GM19328 (cell line): ENCODE measurements around the gene ZNF574.
"Not testable (repeated sequence)": the region's sequence is repeated elsewhere in the genome, so short reads cannot be mapped to it uniquely, and the experiment has no call there.

Experiments
- ATAC-seq: cut with Tn5 transposase; IDR thresholded peaks from one replicate; pipeline ENCODE4 v1.9.1; 2021; ENCODE audit warnings: mild to moderate bottlenecking, moderate library complexity; ENCODE audit not compliant: unreplicated experiment

ZNF574 gene

DNA sequence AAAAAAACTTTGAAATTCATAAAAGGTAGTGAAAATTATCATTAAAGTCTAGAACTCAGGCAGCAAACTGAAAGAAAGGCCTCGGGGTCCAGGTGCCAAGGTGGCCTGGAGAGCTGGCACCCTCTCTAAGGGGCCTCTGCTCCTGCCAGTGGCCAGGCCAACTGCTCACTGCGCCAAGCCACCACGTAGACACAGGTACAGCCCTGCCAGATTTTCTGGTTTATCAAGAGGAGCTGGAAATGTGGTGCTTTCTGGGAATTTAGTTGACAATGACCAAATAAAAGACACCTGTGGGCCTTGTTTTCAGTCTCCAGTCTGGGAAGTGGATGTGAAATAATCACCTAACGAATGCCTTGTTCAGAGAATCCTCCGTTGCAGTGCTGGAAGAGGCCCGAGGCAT, 22.8 kb downstream of the ZNF574 start:
- no peak for ATAC-seq

DNA sequence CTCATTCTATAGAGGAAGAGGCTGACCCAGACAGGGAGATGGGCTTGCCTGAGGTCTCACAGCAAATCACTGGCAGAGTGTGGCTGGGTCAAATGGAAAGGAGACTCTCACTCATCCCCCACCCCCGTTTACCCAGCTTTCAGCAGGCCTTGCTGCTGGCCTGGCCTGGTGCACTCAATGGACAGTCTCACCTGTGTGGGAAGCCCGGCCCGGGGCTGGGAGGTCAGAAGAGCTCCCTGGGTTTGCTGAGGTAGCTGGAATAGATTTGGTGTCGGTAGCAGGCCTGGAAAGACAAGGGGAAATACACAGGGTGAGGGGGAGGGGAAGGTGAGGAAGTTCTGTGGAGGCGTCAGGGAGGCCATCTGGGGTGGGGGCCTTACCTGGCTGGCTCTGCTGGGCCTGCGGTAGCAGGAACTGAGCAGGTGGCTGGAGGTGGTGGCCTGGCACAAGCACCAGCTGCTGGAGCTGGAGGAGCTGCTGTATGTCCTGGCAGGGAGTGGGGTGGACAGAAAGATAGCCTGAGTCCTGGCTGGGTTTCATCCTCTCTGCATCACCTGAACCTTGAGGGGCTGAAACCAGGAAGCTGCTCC, 23.5 kb downstream of the ZNF574 start:
- ATAC-seq = no peak

DNA sequence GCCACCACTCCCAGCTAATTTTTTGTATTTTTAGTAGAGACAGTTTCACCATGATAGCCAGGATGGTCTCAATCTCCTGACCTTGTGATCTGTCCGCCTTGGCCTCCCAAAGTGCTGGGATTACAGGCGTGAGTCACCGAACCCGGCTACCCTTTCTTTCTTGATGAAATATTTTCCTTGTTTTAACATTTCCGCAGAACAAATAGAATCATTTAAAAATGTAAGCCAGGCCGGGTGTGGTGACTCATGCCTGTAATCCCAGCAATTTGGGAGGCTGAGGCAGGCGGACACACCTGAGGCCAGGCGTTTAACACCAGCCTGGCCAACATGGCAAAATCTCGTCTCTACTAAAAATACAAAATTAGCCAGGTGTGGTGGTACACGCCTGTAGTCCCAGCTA, 24.3 kb downstream of the ZNF574 start:
- ATAC-seq = not testable (repeated sequence)

DNA sequence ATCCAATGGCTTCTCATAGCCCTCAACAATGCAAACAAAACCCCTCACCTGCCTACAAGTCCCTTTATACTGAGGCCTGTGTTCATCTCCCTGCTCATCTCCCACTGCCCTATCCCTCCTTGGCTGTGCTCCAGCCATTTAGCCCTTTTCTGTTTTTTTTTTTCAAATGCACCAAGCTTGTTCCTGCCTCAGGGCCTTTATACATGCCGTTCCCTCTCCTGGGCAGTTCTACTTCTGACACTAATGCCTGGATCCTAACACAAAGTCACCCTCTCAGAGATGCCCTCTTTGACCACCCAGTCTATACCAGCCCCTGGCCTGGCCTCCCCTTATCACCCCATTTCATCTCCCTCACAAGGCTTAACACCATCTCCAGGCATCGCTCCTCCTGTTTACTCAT, 26.9 kb downstream of the ZNF574 start:
- ATAC-seq = no peak

DNA sequence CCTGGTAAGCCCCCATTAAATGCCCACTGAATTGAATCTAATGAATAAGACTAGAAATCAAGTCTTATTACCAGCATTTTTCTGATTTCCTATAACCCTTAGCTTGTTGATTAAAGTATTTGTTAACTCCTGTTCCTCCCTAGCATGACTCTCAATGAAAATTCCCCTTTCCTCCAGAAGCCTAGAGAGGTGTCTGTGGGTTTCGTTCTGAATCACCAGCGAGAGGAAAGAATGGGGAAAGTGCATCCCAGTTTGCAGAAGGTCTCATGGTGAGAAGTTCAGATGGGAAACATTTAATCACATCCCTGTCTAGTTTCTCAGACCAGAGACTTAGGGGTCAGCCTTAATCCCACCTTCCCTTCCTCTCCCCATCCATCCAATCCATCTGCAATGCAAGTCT, 29.4 kb downstream of the ZNF574 start:
- ATAC-seq = no peak

DNA sequence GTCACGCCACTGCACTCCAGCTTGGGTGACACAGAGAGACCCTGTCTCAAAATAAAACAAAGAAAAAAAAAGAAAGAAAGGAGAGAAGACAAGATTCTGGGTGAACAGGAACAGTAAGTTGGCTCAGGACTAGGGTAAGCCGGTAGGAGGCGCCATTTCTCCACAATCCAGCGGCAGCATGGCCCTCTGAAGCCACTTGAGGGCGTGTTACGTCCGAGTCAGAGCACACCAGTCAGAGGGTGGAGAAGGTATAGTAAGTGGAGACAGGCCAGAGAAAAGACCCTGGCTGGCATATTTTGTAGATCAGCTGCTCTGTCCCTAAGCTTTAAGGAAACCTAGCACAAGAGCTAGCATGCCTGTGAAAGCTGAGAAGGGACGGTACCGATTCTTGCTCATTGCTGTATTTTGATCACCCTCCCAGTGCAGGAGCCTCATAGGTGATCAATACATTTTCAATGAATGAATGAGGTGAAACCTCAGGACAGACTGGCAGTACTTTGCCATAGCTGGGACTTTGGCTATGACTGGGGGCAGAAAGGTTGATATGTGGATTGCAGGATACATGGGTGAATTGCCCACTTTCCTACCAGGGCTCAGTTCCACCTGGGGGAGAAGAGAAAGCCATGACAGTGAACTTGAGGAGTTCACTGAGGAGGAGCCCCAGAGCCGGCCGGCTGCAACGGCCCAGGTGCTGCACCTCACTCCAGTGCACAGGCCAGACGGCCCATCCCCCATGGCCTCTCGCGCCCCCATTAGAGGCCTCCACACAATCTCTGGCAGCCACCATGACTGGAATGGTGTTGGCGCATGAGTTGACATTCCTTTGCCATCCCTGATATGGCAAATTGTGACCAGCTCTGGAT, 32.8 kb downstream of the ZNF574 start:
- ATAC-seq = no peak

DNA sequence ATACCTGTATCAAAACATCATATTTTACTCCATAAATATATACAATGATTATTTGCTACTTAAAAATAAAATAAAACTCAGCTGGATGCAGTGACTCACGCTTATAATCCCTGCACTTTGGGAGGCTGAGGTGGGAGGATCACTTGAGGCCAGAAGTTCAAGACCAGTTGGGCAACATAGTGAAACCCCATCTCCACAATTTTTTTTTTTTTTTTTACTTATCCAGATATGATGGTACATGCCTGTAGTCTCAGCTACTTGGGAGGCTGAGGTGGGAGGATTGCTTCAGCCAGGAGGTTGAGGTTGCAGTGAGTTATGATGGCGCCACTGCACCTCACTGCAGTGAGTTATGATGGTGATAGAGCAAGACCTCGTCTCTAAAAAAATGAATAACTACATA, 33.9 kb downstream of the ZNF574 start:
- no peak for ATAC-seq

DNA sequence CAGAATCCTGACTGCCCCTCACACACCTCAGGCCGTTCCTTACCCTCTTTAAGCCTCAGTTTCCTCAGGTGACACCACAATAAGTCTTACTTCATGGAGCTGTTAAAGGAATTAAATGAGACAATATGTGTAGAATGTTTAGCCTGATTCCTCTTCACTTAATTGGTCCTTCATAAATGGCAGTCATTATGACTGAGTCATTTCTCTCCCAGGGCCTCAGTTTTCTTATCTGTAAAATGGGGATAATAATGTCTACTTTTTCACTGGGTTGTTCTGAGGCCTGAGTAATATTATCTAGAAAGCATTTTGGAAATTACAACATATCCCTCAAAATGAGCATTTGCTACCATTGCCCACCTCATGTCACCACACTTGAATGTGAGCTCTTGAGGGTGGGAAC, 34.7 kb downstream of the ZNF574 start:
- no peak for ATAC-seq

DNA sequence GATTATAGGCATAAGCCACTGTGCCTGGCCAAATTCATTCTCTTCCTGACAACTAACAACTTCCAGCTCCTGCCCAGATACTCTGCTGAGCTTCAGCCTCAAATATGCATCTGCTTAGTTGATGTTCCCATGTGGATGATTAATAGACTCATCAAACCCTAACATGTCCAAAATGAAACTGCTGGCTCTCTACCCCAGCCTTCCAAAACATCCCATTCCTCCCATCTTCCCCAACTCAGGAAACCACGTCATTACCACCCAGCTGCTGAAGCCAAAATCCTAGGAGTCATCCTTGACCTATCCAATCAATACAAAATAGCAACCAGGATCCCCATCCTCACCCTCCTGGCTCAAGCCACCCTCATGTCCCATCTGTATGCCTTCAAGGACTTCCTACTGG, 35.4 kb downstream of the ZNF574 start:
- no peak for ATAC-seq

DNA sequence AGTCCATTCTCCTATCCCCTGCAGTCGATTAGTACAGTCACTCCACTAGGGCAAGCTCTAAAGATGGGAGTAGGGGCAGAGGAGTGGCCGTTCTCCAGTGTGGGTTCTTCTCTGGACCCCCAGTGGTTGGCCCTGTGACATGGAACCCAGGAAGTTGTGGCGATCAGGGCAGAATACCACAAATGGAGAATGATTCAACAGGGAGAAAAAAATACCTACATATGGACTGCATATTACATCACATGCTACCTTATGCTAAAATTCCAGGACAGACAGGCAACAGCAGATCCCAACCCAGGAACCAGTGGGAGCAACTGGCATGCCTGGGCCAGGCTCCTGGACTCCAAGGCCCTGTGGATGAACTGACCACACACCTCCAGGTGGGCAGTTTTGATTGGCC, 35.8 kb downstream of the ZNF574 start:
- no peak for ATAC-seq

DNA sequence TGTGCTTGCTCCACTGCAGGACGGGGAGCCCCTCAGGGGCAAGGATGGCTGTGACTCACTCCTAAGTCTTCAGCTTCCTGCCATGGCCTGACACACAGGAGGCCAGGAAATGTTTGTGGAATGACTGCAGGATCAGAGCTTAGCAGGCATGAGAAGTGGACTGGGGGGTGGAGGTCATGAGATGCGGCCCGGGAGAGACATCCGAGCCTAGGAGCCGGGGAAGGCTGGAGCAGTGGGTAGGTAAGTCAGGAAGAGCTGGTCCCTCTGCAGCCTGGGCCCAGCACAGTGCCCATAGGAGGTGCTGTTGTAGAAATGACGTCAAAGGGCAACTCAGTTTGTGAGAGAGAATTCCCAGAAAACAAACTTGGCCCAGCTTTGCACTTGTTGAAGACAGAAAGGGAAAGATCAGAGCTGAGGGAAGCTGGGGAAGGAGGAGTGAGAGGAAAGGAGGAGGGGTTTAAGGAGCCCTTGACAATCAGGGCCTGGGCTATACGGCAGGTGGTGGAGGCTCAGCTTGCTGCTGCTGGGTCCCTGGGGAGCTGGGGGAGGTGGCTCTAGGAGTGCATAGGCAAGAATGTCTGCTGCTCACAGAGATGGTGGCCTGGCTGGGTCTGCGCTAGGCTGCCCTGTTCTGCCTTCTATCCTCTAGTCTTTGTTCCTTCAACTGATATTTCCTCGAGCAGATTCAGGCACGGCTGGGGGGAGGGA, 37.8 kb downstream of the ZNF574 start:
- ATAC-seq = no peak

DNA sequence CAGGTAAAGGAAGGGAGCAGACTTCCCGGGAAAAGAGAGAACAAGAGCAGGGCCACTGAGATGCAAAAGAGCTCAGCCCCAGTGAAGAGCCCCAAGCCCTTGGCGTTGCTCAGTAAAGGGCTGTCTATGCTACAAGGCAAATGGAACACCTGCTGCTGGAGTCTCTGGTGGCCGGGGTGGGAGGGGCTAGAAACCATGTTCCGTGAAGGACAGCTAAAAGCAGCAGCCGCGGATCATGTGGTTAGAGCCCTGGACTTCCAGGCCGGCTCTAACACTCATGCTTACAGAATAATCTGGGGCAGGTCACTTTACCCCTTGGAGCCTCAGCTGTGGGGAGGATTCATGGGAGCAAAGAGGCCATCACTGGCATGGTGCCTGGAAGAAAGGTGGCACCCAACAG, 38.4 kb downstream of the ZNF574 start:
- ATAC-seq = no peak

DNA sequence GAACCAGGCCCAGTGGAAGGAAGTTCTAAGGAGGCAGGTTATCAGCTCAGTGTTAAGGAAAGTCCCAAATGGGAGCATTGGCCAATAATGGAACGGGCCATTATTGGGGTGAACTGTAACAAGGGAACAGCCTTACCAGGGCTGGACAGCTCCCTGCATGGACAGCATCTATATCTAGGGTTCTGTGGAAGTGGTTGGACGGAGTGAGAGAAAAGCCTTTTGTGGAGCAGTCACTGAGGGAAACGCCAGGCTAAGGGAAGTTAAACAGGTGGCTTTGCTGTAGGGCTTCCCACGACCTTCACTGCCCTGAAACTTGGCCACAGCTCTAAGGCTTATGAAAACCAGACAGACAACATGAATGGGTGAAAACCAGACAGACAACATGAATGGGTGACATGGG, 39.3 kb downstream of the ZNF574 start:
- no peak for ATAC-seq

DNA sequence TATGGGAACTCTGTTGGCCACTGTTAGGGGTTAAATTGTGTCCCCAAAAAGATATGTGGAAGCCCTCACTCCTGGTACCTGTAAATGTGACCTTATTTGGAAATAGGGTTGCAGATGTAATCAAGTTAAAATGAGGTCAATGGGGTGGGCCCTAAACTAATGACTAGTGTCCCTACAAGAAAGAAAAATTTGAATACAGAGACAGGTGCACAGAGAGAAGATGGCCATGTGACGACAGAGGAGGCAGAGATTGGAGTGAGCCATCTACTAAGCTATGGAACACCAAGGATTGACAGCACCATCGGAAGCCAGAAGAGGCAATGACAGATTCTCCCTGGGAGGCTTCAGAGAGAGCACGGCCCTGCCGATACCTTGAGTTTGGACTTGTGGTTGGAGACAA, 39.7 kb downstream of the ZNF574 start:
- ATAC-seq = no peak

DNA sequence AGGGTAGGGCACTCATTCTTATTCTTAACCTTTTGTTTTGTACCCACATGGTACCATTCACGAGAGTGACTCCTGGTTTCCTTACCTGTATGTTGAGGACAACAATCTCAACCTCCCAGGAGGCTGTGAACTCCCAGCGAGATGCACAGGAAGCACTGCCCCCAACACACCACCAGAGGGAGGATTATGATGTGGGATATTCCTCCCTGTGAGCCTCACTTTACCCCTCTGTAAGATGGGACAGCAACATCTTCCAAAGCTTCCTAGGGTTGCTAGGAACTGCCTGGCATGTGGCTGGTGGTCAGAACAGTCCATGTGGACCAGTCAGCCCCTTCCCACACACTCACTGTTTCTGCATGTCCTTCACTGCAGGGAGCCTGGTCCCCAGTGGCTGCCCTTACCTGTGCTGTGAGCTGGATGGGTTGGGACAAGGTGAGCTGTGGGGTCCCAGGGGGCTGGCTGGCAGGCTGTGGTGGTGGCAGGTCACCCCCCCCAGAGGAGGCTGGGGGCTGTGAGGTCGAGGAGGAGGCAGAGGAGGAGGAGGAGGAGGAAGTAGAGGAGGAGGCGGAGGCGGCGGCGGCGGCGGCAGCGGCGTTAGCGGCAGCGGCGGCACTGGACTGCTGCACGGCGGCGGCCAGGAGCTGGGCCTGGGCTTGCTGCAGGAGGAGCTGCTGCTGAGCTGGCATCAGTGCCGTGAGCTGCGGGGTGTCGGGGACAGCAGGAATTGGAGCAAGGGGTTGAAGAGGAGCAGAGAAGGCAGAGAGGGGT, 40.5 kb downstream of the ZNF574 start:
- no peak for ATAC-seq

DNA sequence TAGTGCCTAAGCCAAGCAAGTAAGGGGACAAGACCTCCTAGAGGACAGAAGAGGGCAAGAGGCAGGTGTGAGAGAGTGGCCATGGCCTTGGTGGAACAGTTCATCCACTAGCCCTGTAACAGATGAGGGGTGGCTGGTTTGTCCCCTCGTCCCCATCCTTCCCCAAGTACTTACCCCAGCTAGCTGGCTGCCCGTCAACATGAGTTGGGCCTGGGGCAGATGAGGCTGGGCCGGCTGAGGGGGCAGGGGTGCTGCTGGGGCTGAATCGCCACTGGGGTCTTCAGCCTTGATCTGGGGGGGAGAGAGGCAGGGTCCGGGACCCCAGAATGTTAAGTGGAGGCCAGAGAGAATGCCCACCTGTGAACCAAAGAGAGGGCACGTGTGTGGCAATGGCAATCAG, 41.1 kb downstream of the ZNF574 start:
- no peak for ATAC-seq

DNA sequence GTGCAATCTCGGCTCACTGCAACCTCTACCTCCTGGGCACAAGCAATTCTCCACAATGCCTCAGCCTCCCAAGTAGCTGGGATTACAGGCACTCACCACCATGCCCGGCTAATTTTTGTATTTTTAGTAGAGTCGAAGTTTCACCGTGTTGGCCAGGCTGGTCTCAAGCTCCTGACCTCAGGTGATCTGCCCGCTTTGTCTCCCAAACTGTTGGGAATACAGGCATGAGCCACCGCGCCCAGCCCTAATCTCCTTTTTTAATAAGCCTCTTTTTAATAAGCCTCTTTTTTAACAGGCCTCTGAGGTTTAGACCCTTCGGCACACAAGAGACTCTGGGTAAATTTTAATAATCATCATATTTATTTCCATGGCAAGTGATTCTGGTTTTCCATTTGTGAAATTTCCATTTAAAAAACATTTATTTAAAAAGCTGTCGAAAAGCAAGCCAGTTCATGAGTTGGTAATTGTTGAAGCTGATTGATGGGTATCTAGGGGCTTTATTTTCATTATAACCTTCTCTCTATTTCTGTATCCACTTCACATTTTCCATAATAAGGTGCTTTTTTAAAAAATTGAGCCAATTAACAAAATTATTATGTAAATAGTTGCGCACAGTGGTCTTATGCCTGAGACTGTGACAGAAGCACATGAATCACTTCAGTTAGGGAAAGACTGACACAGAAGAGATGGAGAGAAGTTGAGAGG, 44.5 kb downstream of the ZNF574 start:
- no peak for ATAC-seq

DNA sequence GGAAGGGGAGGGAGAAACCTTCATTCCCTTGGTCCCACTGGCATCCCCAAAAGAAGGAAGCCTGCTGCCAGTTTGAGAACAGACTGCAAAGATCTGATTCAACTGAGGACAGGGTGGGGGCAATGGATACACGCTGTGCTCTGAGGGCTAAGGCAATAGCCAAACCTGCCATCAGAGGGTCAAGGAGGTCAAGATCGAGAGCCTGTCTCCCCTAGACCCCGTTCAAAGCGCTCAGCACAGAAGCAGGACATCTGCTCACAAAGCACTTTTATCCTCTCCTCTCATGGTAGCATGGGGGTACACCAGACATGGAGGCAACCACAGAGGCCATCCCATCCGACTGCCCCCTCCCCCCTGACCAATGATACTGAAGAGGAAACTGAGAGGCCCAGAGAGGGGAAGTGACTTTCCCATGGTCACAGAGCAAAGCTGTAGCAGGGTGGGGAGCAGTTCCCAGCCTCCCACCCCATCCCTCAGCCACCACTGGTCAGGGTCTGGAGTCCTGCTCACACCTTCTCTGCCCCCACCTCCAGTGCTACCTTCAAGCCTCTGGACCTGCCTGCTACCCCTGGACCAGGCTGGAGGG, 45.2 kb downstream of the ZNF574 start:
- ATAC-seq = no peak

DNA sequence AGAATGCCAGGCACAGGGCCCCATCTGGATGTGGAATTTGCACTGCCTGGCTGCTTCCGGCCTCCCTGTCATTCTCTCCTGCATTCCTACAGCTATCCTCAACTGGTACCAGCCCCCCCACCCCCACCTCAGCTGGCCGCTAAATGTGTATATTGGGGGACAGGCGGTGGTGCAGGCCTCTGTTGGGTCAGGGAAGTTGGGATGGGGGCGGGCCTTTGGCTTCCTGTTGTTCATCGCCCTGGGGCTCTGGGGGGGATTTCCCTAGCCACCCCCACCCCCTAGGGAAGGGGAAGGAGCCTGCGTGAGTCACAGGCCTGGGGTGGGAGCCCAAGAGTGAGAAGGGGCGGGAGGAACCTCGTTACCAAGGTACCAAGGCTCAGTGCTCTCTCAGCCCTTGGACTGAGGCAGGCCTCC, 45.7 kb downstream of the ZNF574 start:
- ATAC-seq = no peak
